CD4-positive, alpha-beta T cell treated with Interferon alpha-2 for 1 hour (primary cell): Measurements from ENCODE around the gene KIF19.

ENCODE experiments used
- DNase-seq, 2 donors: peaks; one replicate each; pipeline ENCODE4 v3.0.0-alpha.2; 2020 to 2022

The KIF19 gene

DNA sequence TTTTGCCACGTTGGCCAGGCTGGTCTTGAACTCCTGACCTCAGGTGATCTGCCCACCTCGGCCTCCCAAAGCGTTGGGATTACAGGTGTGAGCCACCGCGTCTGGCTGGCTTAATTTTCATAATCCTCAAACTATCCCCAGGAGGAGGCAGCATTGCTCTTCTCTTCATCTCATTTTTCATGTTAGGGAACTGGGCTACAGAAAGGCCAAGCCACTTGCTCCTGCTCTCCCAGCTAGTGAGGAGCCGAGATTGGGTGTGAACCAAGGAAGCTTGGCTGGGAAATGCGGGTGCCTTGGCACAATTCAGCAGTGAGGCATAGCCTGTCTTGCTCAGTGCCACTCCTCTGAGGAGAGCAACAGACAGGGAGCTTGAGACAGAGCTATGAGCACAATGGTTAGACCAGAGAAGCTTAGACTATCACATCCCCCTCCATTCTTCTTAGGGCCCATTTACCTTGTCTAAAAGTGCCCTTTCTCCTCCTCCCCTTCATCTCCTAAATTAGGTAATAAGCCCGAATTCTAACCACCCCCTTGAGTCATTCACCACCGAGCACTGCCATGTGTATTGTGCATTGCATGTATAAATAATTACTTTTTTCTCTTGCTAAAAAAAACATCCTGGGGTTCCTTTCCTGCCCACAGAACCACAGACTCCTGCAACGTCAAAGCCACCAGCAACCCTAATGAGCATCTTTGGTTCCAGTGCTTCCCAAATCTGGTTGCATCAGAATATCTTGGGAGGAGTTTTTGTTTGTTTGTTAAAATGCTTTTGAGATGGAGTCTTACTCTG, 20.0 kb upstream of the KIF19 start:
- no peak for DNase-seq

DNA sequence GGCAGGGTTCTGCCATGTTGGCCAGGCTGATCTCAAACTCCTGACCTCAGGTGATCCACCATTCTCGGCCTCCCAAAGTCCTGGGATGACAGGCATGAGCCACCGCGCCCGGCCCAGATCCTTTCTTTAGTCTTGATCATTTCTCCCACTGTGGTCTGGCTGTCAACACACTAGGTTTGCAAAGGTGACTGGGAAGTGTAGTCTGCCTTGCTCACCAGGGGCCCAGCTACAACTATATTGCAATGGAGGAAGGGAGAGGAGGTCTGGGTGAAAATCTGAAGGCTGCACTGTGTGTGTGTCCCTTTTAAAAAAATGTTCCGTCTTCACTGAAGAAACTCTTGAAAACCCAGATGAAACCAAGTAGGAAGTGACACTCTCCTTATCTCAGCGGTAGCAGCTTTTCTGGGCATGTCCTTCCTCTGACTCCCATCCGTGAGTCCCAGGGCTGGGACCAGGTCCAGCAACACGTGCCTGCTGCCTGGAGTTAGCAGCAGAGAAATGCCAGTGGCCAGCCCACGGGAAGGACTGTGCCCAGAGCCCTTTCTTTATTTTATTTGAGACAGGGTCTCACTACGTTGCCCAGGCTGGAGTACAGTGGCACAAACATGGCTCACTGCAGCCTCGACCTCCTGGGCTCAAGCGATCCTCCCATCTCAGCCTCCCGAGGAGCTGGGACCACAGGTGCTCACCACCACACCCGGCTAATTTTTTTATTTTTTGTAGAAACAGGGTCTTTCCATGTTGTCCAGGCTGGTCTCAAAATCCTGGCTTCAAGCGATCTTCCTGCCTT, 17.8 kb upstream of the KIF19 start:
- DNase-seq, result no peak

DNA sequence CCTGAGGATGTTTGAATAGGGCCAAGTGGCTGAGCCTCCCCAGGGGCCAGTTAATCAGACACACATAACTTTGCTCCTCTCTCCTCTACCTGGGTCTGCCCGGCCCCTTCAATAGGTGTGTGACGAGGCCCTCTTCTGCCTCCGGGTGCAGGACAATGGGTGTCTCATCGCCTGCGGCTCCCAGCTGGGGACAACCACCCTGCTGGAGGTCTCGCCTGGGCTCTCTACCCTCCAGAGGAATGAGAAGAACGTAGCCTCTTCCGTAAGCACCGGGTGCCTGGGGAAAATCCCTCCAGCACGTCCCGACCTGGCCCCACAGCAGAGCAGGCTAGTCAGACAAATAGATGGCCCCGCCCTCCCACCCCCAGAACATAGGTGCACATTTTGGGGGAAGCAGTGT, 16.1 kb upstream of the KIF19 start:
- no peak for DNase-seq

DNA sequence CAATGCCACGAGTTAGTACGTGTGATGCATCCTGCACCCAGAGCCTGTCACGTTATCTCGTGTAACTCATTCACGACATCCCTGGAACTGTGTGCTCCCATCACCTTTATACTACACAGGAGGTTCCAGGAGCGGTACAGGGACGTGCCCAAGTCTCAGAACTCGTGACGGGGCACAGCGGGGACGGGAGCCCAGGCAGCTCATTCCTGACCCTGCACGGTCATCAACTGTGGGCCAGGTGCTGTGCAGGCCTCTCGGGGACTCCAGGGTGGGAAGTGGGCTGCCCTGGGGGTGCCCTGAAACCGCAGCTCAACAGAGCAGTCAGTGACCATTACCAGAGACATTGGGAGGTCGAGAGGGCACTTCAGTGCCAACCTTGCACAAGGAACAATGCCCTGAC, 11.1 kb upstream of the KIF19 start:
- DNase-seq, result no peak

DNA sequence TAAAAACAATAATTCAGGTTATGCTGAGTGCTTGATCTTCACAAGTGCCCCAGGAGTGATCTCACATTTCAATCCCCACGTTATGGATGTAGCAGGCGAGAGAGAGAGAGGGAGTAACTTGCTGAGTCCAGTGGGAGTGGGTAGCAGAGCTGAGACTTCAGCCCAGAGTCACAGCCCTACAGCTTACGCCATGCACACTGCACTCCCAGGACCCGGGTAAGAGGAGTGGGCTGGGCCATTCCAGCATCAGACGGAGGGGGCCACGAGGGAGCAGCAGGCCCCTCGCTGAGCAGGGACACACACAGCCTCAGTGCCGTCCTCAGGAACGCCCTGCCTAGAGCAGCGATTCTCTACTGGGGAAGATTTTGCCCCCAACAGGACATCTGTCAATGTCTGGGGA, 9.8 kb upstream of the KIF19 start:
- DNase-seq, result no peak

DNA sequence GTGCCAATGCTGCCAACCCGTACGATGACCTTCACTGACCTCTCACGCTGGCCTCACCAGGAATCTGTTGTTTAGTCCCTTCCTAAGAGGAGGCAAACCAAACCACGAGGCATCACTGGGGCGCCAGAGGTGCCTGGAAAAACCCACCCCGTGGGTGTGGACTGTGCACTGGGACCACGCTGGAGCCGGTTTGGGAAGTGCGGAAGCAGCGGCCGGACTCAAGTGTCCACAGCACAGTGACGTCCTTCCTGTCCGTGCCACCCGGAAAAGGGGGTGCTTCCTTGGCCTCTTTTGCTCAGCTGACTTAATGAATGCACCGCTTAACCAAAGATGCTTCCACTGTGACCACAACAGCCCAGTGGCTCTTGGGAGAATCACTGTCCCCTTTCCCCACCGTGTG, 9.0 kb upstream of the KIF19 start:
- DNase-seq, result no peak

DNA sequence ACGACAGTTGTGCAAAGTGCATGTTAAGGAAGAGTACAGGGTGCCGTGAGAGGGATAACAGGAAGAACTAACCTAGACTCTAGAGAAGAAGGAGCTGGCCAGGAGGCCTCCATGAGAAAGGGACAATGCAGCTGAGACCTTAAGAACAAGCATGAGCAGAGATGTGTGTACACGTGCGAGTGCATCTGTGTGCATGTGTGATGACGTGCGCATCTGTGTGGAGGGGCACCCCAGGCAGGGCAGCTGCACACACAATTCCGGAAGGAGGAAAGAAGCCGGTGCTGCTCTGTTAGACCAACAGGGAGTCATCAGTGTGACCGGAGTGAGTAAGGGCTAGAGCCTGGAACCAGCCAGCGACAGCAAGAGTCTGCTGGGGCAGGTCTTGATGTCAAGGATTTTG, 7.6 kb upstream of the KIF19 start:
- no peak for DNase-seq

DNA sequence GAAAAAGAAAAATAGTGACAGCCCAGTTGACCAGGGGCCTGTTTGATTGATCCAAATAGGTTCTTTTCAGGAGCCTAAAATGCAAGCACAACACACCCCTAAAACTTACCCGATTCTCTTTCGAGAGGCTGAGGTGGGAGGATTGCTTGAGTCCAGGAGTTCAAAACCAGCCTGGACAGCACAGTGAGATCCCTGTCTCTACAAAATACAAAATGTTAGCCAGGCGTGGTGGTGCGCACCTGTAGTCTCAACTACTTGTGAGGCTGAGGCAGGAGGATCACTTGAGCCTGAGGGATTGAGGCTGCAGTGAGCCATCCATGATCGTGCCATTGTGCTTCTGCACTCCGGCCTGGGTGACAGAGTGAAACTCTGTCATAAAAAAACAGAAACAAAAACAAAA, 1.5 kb upstream of the KIF19 start:
- DNase-seq, result no peak

DNA sequence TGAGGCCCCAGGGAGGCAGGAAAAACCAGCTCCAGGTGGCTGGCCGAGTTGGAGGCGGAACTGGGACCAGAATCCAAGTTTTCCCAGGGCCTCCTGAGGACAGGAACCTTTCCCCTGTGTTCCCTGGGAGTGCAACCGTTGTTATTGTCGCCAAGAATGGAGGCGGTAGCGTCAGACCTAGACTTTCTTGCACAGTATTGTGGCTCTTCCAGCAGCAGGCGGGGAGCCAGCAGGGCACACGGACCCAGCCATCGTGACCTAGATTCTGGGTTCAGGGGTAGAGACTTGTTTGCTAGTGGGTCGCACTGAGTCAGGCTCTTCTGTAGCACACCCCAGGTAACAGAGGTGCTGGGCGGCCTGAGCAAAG, 667 bp upstream of the KIF19 start:
- no peak for DNase-seq

DNA sequence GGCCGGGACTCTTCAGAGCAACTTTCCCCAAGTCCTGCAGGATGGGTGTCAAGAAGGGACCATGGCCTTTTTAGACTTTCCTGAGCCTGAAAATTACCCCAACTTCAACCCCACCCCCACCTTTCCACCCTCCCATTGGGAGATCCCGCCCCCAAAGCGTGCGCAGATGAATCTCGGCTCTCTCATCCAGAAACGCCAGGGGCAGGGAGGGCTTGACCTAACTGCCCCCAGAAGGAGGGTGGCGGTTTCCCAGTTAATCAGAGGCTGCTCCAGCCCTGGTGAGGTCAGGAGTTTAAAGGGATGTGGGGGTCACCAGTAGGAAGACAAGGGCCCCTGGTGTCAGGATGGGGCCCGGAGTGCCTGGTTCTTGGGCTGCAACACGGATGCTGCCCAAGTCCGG, 480 bp downstream of the KIF19 start:
- no peak for DNase-seq

DNA sequence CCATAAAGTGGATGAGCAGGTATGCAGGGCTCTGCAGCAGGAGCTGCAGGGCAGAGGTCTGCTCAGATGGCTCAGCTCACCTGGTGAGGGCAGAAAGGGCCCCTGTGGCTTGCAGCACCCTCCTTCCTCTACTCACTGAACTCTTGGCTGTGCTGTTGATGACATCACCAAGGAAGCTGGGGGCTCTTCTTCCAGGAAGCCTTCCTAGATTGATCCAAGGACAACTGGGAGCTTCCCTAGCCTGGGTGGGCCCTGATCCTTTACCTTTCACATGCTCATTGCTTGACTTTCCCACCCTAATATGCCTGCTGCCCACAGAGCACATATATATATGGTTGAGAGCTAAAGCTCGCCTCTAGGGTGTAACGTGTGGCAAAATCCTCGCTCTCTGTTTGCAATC, 2.5 kb downstream of the KIF19 start:
- no peak for DNase-seq

DNA sequence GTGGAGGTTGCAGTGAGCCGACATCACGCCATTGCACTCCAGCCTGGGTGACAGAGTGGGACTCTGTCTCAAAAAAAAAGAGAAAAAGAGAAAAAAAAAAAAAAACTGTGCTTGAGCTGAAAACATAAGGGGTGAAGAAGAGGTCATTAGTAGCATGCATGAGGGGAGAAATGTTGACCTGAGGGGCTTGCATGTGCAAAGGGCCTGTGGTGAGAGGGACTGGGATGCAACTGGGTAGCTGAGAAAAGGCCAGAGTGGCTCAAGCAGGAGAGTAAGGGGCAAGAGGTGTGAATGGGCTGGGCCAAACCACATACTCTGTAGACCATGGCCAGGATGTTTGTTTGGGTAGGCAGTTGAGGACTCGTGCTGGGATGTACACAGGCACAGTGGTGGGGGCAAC, 3.4 kb downstream of the KIF19 start:
- no peak for DNase-seq

DNA sequence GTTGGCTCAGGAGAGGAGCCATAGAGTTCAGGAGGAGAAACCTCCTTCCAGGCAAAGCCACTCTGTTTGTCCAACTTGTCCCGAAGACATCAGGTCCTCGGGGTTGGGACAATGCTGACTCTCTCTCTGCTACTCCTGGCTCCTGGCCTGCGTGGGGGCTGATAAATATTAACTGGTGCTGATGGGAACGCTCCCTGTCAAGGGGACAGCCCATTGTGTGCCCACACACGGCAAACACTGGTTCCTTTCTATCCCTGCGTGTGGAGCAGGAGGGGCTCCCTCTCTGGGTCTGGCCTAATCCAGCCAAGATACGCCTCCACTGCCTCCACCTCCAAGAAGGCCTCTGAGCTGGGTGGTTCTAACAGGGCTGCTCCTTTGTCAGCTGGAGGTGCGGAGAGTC, 4.4 kb downstream of the KIF19 start:
- DNase-seq, result no peak

DNA sequence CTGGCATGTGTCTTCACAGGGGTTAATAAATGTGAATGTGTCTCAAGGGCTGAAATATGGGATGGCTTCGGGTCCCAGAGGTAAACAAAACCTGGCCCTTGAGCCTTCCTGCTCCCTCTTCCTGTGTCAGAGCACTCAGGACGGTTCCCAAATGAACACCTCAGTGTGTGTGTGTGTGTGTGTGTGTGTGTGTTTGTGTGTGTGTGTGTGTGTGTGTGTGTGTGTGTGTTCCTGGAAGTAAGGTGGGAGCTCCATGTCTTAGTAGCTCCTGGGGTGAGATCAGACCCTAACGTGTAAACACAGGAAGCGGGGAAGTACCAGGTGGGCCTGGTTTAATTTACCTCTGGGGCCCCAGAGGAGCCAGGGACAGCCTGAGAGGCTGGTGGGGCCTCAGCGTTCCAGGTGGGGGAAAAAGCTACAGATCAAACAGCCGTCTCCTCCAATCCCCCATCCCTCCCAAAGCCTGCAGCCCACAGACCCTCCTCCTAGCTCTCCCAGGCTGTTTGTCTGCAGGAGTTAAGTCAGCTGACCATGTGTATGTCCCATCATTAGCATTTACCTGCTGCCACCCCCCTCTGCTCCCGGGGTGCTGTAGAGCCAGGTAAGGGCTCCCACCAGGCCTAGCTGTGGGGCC, 6.1 kb downstream of the KIF19 start:
- DNase-seq, result no peak

DNA sequence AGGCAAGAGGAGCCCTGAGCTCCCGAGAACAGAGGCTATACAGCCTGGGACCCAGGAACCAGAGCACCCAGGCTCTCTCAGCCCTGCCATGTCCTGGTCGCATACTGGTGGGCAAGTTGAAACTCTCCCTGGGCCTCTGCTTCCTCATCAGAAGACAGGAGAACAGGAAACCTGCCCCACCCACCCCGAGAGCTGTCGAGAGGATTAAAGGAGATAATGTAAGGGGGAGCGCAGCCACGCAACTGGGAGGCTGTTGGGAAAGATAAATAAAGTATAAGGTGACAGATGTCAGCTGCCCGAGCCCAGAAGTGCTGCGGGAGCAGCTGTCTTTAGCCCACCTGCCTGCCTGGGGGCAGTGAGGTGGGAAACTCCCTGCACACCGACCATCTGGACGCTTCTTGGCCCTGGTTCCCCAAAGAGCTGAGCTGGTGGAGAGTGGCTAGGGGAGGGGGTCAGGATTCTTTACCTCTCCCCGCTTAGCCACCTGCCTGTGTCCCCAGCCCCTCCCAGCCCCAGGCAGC, 6.8 kb downstream of the KIF19 start:
- DNase-seq, result no peak

DNA sequence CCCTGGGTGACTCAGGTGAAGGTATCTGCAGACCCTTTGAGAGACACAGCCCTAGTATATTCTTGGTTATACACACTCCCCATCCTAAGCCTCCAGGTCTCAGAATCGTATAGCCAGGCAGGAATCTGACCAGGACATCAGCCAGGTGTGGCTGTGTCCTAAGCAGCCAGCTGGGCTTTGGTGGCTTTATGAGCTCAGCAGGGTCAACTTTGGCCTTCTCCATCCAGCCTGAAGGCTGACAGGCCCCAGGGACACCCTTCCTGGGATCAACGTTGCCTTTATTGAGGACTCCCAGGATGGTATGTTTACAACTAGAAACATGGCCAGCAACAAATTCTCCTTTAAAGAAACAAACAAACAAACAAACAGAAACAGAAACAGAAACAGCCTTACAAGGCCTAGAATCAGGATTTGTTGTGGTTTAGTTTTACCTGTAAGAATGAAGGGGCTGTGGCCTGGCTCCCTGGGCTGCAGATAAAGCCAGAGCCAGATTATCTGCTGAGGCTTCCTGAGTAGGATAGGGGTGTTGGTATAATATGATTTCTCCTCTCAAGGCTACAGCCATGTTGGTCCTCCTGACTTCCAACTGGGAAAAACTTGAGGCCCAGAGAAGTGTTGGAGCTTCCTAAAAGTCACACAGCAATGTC, 8.5 kb downstream of the KIF19 start:
- no peak for DNase-seq

DNA sequence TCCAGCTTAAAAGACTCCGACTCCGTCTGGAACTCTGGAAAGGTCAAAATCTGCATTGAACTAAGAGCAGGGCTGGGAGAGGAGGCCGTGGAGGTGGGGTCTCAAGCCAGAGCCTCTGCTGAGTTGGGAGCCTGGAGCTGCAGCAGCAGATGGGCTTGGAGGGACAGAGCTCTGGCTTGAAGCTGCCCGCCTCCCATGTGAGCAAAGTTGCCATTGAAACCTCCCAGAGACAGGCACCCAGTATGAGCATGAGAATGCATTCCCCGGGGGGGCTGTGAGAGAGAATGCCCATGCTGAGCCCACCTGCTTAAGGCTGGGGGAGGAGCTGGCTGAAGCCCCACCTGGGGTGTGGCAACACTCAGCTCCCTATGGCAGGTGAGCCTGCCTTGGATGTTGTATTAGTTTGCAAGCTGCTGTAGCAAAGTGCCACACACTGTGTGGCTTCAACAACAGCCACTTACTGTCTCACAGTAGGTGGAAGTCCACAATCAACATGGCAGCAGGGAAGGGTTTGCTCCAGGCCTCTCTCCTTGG, 9.6 kb downstream of the KIF19 start:
- DNase-seq, result no peak

DNA sequence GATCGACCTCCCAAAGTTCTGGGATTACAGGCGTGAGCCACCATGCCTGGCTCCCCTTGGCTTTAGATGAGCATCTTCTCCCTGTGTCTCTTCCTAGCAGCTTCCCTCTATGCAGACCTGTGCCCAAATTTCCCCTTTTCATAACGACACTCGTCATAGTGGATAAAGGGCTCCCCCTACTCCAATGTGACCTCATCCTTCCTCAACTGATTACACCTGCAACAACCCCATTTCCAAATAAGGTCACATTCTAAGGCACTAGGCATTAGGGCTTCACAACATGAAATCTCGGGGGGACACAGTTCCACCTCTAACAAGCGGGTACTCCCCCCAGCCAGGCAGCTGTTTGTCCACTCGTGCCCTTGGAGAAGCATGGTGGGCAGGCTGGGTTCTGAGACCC, 10.3 kb downstream of the KIF19 start:
- DNase-seq, result no peak

DNA sequence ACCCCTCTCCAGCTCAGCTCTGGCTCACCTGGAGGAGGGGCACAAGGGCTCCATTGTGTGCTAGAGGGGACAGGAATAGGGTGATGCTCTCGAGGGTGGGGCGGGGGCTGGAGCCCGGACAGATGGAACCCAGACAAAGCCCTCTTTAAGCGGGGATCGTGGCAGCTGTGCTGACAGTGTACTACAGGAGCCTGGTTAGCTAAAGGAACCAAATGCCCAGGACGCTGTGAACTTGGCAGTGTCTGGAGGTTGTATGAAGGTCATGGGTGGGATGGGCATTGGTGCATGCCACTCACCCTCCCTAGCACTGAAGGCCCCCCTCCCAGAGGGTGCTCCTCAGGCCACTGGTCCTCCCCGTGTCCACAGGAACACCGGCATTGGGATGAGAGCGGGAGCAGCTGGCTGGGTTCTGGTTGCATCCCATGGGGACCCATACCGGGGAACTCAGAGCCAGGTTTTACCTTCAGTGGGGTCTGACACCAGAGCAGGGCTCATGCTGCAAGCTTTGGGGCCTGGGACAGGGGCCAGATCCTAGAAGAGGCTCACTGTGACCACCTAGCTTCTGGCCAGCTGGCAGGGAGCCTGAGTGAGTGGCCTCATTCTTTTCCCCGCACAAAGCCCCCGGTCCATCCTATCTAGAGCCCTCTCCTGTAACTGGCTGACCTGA, 11.9 kb downstream of the KIF19 start:
- no peak for DNase-seq

DNA sequence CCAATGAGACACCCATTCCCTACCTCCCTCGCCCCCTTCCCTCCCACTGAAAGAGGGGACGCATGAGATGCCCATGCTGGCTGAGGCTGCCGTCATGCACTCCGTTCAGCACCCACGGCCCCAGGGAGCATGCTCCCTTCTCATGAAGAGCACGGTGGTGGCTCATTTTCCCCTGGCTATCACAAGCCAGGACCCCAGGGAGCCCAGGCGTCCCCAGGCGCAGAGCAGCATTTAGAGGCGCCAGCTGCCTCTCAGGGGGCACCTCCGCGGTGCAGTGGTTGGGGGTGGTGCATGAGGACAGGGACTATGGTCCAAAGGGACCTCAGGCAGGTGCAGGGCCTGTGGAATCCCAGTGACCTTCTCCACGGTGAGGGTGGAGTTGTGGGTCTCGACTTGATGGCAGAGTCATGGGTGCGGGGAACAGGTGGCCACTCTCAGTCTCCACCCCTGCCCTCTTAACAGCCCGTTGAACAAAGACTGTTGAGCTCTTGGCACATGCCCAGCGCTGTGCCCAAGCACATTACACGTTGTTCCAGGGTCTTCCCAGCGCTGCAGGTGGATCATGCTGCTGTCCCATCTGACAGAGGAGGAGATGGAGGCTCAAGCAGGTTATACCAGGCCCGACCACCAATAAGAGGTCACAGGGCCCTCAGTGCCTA, 13.6 kb downstream of the KIF19 start:
- DNase-seq, result no peak

DNA sequence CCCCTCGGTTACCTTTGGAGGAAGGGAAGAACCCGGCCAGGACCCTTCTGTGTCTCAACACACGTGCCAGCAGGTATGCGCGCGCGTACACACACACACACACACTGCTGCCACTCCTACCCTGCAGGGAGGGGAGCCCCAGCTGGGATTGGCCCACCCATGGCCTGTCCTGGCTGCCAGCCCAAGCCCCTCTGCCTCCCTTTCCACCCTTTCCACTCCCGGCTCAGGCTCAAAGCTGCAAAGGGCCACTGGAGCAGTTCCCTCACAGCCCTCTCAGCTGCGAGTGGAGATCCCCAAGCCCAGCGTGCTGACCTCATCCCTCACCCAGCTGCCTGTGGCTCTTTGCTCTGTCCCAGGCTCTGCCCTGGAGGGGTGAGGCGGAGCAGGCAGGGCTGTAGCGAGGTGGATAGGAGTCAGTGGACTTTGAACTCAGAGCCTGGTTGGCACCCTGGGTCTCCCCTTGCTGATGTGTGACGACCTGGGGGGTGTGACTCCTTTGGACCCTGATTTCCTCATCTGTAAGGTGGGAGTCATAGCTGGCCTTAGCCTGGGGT, 14.5 kb downstream of the KIF19 start:
- DNase-seq, result no peak

DNA sequence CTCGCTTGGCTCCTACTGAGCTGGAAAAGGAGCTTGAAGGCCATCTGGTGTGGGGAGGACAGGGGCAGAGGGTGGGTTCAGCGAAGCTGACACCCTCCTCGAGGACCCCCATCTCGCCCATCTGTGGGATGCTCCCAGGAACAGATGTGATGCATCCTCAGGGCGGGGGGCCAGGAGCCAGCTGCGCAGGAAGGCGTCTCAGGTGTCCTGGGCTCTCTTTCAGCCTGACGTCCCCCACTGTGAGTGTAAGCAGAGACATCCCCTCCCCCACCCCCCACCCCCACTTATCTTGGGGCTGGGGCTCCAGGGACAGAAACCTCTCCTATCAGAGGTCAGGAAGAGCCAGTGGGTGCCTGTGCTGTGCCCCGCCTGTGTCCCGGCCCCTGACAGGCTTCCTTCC, 16.2 kb downstream of the KIF19 start:
- DNase-seq, result no peak
